ENCODE data around the gene ATG2A.

DNA sequence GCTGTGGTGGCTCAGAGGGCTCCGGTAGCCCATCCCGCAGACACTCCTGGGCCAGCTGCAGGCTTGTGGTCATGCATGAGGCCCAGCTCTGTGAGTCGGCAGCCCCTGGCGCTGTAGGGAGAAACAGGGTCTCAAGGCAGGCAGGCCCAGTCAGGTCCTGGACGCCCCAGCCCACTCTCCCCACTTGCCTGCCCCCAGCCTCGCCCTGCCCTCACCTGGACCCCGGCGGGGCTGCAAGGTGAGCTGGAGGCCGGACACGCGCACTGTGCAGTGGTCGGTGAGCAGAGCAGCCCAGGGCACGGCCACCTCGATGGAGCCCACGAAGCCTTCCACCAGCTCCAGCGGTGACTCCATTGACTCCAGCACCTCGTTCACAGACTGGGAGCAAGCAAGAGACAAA lies 2.9 kb downstream of the ATG2A start:
- TF ChIP-seq SRF (IDR thresholded peaks at IDR 0.05; ENCODE audit: low read depth) (no peak), POLR2AphosphoS5 (IDR thresholded peaks at IDR 0.05; ENCODE audit: low read depth, low read length) (no peak), POLR2A (IDR thresholded peaks at IDR 0.05; ENCODE audit: borderline replicate concordance, extremely low read depth, insufficient read depth, insufficient read length) (no peak)
- TF ChIP-seq, protein P1, sequence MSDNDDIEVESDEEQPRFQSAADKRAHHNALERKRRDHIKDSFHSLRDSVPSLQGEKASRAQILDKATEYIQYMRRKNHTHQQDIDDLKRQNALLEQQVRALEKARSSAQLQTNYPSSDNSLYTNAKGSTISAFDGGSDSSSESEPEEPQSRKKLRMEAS (IDR thresholded peaks at IDR 0.05): no peak

All from HCT116 (cell line).